RPMI8226 (cell line): ENCODE data around the gene CSTF3.
"Not testable (repeated sequence)": the region's sequence is repeated elsewhere in the genome, so short reads cannot be mapped to it uniquely, and the experiment has no call there.

Experiments
- DNase-seq: peaks from one replicate; pipeline ENCODE4 v3.0.0-alpha.2; 2015

The CSTF3 gene

GRCh38 chr11:33160136-33160535 lies 1.1 kb downstream of the CSTF3 start:
- peak; percentile 42 for DNase-seq

- not testable (repeated sequence) for DNase-seq
Measured at GRCh38 chr11:33159378-33159867, 1.9 kb downstream of the CSTF3 start.

DNA sequence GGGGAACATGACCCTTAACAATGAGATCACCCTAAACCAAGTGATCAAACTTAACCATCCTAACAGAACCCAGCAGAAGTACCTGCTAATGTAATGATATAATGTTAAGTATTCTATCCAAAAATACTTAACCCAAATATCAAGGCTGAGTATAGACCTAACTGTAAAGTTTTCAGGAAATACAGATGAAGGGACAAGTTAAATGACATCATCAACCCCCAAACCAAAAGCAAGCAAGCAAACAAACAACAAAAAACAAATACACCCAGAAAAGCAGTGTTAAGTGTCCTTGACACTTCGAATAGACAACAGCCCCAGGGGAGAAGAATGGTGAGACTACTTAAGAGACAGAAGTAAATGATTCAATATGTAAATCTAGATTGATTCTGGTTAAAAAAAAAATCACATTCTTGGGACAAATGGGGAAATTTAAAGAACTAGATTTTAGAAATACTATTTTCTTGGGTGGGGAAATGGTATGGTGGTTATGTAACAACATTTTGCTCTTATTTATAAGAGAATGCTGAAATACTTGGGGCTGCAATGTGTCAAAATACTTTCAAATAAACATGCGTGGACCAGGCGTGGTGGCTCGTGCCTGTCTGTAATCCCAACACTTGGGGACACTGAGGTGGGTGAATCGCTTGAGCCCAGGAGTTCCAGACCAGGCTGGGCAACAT lies 2.5 kb downstream of the CSTF3 start:
- DNase-seq, result no peak

DNA sequence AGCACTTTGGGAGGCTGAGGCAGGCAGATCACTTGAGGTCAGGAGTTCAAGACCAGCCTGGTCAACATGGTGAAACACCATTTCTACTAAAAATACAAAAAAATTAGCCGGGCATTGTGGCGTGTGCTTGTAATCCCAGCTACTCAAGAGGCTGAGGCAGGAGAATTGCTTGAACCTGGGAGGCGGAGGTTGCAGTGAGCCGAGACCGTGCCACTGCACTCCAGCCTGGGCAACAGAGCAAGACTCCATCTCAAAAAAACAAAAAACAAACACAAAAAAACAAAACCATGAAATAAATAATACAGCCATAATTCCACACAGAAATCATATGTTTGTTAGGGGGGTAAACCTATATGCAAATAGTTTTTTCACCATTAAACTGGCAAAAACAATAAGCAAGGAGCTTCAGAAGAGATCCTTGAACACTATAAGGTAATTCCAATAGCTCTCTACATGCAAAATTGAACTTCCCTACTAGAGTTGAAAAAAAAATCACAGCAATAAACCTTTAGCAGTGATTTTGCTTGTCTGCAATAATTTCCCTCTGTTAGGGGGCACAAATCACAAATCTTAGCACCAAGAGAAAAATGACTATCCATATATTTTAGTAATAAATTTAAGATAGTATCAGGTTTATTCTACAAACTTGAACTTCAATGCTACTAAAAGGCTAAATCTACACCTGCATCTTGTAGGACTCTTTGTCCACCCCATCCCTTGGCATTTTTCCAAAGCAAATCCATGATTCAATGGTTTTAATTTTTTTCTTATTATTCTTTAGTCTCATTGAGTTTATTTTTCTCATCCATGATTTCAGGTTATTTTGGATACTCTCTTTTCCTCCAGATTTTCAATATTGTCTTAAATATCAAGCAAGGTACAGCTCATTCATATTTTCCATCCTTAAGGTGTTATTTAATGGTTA lies 3.9 kb downstream of the CSTF3 start:
- DNase-seq, result no peak

DNA sequence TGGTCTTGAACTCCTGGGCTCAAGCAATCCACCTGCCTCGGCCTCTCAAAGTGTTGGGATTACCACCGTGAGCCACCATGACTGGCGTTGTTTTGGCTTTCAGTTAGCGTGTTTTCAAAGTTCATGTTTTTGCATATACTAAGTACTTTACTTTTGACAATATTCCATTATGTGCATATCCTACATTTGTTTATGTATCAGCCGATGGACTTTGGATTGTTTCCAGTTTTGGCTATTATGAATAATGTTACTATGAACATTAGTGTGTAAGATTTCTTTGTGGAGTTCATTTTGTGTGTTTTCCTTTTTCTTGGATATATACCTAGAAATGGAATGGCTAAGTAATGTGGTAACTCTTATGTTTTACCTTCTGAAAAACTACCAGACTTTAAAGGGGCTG lies 9.9 kb downstream of the CSTF3 start:
- DNase-seq, result no peak

DNA sequence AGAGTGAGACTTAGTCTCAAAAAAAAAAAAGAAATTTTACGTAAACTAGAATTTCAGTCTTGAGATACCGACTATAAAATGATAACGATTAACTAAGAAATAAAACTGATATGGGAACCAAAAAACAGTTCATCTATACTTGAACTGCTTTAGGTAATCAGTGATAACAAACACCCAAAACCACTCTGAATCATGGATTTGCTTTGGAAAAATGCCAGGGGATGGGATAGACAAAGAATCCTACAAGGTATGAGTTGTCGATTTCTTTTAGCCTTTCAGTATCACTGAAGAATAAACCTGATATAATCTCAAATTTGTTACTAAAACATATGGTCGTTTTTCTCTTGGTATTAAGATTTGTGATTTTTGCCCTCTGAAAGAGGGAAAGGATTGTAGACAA lies 13.7 kb downstream of the CSTF3 start:
- DNase-seq, result no peak

- no peak for DNase-seq
Measured at GRCh38 chr11:33135768-33136443, 25.4 kb downstream of the CSTF3 start.

DNA sequence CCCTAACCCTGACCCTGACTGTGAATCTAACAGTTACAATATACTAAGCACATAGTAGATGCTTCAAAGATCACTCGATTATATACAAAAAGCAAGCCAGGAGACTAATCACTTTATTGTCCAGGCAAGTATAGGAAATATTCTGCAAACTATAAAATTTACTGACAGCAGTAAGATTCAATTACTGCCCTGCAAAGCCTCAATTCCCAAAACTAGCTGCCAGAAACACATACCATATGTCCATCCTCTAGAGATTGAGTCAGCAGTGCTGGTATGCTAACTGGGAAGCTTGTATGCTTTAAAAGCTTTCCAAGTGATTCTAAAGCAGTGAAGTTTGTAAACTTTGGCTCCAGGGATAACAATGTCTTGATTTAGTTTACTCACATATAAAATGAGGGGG lies 26.1 kb downstream of the CSTF3 start:
- DNase-seq, result no peak

- DNase-seq, result no peak
Measured at GRCh38 chr11:33134276-33134675, 27.0 kb downstream of the CSTF3 start.

DNA sequence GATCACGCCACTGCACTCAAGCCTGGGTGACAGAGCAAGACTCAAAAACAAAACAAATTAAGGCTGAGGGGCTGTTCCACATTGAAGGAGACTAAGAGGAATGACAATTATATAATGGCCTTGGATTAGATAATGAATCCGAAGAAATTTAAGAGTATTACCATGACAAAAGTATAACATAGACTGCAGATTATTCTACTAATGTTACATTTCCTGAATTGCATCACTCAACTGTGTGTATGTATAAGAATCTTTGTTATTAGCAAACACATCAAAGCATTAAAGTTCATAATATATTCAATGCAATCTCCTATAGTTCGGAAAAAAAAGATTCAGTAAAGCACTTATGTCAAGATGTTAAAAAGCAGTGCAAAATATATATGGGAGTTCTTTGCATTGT lies 27.5 kb downstream of the CSTF3 start:
- no peak for DNase-seq

DNA sequence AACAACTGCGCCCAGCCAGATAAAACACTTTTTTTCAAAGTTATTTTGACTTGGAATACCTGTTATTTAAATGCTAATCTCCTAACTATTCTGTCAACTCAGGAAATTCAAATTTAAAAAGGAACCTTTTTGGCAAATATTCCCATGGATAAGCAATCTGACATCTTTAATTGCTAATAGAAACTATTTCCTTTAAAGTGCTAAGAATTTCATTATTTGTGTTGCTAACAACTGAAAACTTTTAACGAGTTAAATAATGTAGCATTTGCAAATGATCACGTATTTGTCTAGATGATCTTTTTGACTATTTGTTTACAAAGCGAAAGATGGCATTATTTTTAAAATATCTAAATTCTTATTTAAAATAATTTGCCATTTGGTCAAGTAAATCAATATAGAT lies 28.8 kb downstream of the CSTF3 start:
- no peak for DNase-seq

DNA sequence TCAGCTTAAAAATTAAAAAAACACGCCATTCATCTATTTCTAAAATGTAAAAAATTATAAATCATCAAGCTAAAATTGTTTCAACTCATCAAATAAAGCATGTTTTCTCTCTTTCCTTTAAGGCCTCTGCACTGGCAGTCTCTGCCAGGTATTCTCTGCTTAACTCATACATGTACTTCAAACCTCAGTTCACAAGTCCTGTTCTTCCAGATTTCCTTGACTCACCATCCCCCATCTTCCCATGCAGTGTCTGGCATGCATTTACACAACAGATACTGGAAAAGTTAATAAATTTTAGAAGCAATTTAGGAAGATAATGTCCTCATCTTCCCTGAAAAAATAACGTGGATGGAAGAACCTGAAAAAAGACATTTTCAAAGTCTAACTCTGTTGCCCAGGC lies 32.5 kb downstream of the CSTF3 start:
- no peak for DNase-seq

- no peak for DNase-seq
Measured at GRCh38 chr11:33125611-33126010, 35.7 kb downstream of the CSTF3 start.

DNA sequence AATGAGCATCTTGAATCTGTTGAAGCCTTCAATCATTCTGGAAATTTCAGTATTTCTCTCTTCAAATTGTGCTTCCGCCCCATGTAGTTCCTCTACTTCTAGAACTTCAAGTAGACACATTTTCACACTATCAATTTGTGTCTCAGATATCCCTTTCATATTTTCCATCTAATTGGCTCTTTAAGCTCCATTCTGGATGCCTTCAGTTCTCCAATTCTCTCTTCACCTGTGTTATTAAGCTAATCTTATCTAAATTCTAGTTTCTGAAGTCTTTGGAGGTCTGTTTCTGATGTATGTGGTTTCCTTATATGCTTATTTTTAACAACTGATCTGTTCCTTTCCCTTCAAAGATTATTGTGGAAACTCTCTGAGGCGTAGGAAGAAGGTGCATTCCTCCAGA lies 36.3 kb downstream of the CSTF3 start:
- no peak for DNase-seq

DNA sequence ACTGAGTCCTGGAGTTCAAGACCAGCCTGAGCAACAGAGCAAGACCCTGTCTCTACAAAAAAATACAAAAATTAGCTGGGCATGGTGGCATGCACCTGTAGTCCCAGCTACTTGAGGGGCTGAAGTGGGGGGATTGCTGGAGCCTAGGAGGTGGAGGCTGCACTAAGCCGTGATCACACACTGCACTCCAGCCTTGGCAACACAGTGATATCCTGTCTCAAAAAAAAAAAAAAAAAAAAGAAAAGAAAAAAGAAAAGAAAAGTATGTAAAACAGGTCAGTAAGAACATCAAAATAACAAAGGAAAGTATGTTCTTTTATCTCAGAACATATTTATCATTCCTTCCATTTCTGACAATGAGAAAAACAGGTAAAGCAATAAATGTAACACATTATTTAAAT lies 38.6 kb downstream of the CSTF3 start:
- not testable (repeated sequence) for DNase-seq

- DNase-seq, result no peak
Measured at GRCh38 chr11:33116535-33116934, 44.7 kb downstream of the CSTF3 start.

GRCh38 chr11:33110083-33110482 lies 51.2 kb downstream of the CSTF3 start:
- no peak for DNase-seq

DNA sequence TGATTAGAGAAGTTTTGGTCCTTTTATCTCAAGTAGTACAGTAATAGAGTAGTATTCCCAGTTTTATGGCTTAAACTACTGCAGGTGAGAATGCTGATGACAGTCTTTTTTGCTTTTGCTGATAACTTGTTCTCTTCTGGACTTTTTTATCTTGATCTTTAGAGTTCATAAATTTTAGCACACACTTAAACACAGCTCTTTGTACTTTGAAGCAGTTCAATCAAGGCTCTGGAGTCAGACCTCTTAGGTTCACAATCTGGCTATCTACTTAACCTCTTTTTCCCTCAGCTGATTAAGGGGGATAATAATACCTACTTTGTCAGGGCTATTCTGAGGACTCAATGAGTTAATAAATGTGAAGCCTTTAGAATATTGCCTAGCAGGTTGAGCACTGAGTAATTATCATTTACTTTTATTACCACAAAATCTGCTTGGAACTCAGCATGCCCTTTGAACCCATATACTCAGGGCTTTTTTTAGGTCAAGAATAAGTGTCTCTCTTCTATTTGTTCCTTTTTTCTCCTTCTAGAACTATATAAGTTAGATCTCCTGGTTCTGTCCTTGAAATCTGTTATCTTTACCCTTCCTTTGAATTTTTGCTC lies 51.9 kb downstream of the CSTF3 start:
- no peak for DNase-seq

GRCh38 chr11:33103836-33104235 lies 57.4 kb downstream of the CSTF3 start:
- DNase-seq, result no peak

DNA sequence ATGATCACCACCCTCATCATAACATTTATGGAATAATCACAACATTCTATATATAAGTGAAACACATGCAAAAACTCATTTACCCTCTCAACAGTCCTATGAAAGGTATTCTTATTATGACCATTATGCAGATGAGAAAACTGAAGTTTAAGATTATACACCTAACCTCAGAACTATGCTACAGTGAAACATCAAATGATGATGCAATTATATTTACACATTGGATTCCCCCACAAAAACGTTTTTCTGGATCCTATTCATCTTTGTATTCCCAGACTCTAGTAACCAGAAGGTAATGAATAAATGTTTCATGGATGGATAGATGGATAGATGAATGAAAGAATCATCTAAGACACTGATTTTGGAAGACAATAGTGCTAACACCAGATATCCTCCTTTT lies 67.1 kb downstream of the CSTF3 start:
- DNase-seq, result no peak

DNA sequence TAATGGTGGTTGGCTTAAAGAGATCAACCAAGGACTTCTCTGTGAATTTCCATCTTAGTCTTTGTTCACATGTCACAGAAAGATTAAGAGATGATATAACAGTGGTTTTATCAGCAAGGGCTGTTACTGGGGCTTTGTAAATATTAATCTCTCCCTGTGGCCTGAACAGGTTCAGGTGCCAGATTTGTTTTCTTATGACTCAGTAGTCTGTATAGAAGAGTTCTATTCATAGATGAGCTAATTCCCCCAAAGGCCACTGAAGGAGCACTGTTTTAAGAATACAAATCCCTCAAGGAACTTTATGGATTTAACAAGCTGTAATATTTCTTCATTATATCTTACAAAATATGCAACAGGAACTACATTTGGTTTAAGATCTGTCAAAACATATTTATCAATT lies 71.5 kb downstream of the CSTF3 start:
- DNase-seq, result no peak

DNA sequence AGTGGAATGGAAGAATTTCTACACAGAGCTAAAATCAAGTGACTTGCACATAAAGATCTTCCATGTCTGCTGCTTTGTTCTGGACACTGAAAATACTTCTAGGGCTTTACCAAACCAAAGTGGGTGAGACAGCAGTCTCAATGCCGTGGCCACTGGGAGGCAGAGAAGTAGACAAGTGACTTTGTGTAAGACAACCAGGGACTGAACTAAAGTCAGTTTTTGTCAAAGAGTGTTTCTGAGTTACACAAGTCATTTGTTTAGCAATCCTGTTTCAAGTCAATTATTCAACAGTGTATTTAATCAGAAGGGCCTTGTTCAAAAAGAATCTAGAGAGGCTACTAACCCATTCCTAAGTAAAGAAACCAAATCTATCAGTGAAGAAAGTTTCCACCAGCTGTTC lies 75.3 kb downstream of the CSTF3 start:
- no peak for DNase-seq

GRCh38 chr11:33083918-33084317 lies 77.4 kb downstream of the CSTF3 start:
- DNase-seq, result no peak
